GM19452 (cell line): ENCODE data around the gene TTC21B.

Experiments used
- ATAC-seq: cut with Tn5 transposase; IDR thresholded peaks from one replicate; pipeline ENCODE4 v1.9.1; 2021; ENCODE audit not compliant: unreplicated experiment

The TTC21B gene

DNA sequence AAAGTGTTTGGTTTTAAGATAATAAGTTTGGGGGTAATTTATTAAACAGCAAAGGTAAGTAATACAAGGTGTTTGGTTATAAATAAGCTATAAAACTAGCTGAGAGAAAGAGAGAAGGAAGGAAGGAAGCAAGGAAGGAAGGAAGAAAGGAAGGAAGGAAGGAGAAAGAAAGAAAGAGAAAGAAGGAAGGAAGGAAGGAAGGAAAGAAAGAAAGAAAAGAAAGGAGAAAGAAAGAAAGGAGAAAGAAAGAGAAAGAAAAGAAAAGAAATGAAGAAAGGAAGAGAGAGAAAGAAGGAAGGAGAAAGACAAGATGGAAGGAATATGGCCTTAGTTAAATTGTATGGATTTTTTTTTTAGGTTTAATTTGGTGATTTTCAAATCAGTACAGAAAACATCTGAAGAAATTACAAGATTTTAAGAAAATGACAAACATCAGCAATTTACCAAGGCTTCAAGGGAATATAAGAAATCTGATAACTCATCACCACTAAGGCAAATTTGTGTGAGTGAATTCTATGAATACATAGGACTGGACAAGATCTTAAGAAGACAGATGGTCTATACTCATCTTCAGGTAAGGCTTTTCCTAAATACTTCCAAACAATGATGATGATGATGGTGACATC is 113.1 kb downstream of the TTC21B start:
- ATAC-seq: no peak

DNA sequence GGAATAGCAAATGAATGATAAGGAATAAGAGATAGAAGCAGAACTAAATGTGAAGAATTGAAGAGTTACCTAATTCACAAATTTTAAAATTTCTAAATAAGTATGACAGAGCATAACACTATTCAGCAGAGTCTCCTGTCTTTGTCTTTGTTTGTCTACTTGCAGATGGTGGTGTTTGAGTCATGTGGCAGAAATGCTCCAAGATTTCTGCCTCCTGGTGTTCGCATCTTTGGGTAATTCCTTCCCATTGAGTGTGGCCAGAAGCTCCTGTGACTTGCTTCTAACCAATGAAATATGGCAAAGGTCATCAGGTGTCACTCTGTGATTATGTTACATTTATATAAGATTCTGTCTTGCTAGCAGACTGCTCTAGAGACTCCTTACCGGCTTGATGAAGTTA is 114.0 kb downstream of the TTC21B start:
- ATAC-seq: no peak

DNA sequence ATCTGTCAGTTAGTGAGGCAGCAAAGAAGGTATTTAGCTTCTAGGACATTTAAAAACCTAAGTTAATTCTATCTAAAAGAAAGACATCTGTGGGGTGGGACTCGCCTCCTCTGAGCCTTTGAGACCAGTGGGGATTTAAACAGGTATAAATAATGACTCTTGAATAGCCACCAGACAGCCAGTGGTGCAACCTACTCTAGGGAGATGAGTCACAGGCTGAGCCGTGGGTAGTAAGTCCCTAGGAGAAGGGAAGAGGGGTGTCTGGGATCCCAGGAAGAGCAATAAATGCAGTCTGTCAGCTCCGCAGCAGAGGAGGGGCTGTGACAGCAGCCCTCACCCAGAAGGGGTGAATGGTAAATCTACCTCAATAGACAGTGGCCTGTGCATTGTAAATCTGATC is 116.5 kb downstream of the TTC21B start:
- no peak for ATAC-seq

DNA sequence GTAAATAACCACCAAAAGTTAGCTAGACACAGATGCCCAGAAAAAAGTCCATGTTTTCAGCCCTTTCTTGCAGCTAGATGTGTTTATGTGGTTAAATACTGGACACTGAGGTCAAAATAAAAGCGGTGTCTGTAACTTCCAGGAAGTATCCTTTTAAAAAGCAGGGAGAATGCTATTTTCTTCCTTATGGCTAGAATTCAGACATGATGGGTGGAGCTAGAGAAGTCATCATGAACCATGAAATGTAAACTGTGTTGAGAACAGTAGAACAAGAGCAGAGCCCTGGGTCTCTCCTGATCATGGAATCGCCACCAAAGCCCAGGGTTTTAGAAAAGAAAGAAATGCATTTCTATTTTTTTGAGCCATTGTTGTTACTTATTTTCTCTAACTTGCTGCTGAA is 118.2 kb downstream of the TTC21B start:
- ATAC-seq: no peak

DNA sequence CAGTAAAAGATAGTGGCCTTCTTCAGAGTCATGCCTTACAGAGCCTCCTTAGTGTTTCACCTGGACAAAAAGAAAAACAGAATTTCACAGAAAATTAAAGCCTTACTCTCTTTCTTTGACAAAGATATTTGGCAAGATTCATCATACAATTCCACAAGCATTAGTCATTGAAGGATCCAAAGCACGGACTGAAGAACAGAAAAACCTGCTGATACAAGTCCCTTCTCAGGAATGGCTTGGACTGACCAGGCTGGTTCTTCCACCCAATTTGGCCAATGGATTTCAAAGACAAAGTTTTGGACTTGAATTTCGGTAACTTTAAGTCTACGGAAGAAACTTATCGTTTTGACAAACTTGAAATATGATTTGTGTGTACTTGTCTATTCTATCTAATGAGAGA is 120.4 kb downstream of the TTC21B start:
- ATAC-seq: no peak

DNA sequence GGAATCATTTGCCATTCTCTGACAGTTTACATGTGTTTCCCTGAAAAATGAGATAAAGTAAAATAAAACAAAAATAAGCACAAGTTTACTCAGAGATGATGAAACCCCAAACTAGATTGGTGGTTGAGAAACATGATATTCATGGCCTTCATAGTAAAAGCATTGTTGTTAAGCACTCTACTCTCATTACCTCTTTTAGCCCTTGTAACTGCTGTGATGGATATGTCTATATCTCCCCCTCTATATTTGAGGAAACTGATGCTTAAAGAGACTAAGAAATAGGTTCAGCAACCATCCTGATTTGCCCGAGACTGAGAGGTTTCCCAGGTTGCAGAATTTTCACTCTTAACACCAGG is 125.7 kb downstream of the TTC21B start:
- peak; percentile 15 for ATAC-seq

DNA sequence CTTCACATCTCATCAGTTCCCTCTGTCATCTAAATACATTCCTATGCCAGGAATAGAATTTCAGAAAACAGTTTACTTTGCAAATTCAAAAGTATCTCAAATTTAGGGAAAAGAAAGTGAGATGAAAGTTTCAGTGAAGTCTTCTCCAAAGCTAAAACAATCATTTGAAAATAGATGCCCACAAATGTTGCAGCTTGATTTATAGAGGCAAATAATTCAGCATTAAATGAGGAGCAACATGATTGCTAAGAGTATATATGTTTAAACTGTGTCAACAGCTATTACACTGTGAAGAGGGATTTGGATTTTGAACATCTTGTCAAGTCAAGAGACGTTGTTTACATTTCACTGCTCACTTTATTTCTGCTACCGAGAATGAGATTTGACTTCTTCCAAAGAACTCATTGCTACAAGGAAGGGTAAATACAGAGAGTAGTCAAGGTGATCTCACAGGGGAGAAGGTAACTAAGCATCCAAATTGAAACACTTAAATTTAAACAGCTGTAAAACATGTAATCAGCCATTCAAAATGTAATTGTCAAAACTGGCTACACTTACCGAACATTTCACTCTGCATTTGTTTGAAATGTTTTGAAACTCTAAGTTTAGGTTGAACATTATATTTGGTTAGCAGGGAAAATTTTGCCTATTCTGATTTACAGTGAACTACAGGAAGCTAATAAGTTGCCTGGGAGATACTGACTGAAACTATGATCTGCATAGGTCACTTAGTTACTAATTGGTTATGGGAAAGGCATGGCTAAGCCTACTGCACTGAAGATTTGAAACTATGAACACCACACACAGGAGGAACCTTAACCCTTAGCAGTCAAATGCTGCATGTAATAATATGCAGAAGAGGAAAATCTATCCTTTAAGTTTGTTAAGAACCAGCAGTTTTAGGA is 126.3 kb downstream of the TTC21B start:
- ATAC-seq: peak; percentile 66

GRCh38 chr2:165825041-165825440 is 128.5 kb downstream of the TTC21B start:
- ATAC-seq: no peak
